Measurements from ENCODE around the gene LSM12.
A peak's percentile ranks its signal among the peaks of the same experiment; 100 is the strongest.
"Not testable (repeated sequence)": the region's sequence is repeated elsewhere in the genome, so short reads cannot be mapped to it uniquely, and the experiment has no call there.

Gene LSM12

GRCh38 chr17:44024853-44025252 is 41.6 kb downstream of the LSM12 start:
- no peak for TF ChIP-seq TAF1 (IDR thresholded peaks at IDR 0.05; ENCODE audit: borderline replicate concordance, low read depth, low read length)
- TF ChIP-seq POLR2A (IDR thresholded peaks at IDR 0.05; ENCODE audit: low read depth, low read length) = no peak
- TF ChIP-seq POLR2AphosphoS5 (IDR thresholded peaks at IDR 0.05; ENCODE audit: low read depth, low read length) = no peak
- DNase-seq (ENCODE audit: insufficient read length) (no peak), FAIRE-seq (no peak)

DNA sequence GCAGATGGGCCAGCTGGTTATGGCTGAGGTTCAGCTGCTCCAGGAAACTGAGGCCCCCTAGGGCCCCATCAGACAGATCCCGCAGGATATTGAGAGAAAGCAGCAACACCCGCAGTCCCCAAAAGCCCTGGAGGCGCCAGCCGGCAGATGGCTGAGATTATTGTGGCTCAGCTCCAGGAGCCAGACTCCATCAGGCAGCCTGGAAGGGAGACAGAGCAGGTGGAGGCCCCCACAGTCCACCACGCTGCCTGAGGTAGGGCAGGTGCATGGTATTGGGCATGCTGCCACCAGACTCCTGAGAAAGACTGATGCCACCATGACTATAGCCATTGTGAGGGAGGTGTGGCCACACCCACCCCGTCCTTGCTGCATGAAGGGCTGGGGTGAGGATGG is 42.2 kb downstream of the LSM12 start:
- TF ChIP-seq POLR2A (IDR thresholded peaks at IDR 0.05; ENCODE audit: low read depth, low read length) = no peak
- no peak for TF ChIP-seq POLR2AphosphoS5 (IDR thresholded peaks at IDR 0.05; ENCODE audit: low read depth, low read length)
- TF ChIP-seq TAF1 (IDR thresholded peaks at IDR 0.05; ENCODE audit: borderline replicate concordance, low read depth, low read length) = no peak
- no peak for DNase-seq (ENCODE audit: insufficient read length)
- FAIRE-seq = no peak

GRCh38 chr17:44023545-44024270 is 42.8 kb downstream of the LSM12 start:
- DNase-seq (ENCODE audit: insufficient read length) (no peak), FAIRE-seq (no peak)
- no peak for TF ChIP-seq TAF1 (IDR thresholded peaks at IDR 0.05; ENCODE audit: borderline replicate concordance, low read depth, low read length)

GRCh38 chr17:44022246-44022645 is 44.2 kb downstream of the LSM12 start:
- FAIRE-seq (no peak), DNase-seq (ENCODE audit: insufficient read length) (no peak)
- TF ChIP-seq TAF1 (IDR thresholded peaks at IDR 0.05; ENCODE audit: borderline replicate concordance, low read depth, low read length) (no peak), POLR2A (IDR thresholded peaks at IDR 0.05; ENCODE audit: low read depth, low read length) (no peak), POLR2AphosphoS5 (IDR thresholded peaks at IDR 0.05; ENCODE audit: low read depth, low read length) (no peak)

DNA sequence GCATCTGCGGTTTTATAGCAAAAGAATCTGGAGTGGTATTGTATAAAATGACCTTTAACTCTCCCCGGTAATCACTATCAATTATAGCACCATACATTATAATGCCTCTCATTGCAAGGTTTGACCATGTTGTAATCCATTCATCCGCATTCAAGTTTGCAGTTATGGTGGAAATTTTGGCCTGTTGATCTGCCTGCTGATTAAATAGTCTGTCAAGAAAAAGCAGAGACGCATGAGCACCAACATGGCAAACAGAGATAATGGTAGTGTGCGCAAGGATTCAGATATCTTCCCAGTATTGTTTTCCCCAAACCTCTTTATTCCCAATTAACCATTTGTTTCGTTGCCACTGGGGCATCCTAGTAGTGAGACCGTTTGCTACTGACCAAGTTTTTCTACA is 45.2 kb downstream of the LSM12 start:
- not testable (repeated sequence) for DNase-seq (ENCODE audit: insufficient read length); FAIRE-seq

GRCh38 chr17:44014437-44015172 is 51.9 kb downstream of the LSM12 start, which contains the start of gene TMEM101:
TMEM101 (minus strand) TSS chr17:44014963; CDS start chr17:44014952, 11 bp downstream.
- peak; percentile 95 for DNase-seq (ENCODE audit: insufficient read length)
- peak; percentile 94 for FAIRE-seq
- TF ChIP-seq POLR2AphosphoS5 (IDR thresholded peaks at IDR 0.05; ENCODE audit: low read depth, low read length) (peak; percentile 83), TAF1 (IDR thresholded peaks at IDR 0.05; ENCODE audit: borderline replicate concordance, low read depth, low read length) (no peak; the same call in 1 of the 2 replicates), POLR2A (IDR thresholded peaks at IDR 0.05; ENCODE audit: low read depth, low read length) (peak; percentile 85; the same call in 1 of the 2 replicates)

DNA sequence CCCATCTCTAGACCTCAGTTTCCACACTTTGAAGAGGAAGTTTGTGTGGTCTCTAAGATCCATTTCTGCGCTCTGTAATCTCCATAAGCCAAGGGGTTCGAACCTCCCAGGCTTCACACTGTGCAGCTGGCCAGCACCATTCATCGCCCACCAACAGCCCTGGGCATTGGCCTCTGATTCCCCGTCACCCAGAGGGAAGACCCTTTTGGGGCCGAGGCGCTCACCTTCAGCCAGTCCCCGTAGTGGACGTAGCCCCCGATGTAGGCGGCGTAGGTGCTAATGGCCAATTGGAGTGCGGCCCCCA is 52.4 kb downstream of the LSM12 start:
- TF ChIP-seq POLR2AphosphoS5 (IDR thresholded peaks at IDR 0.05; ENCODE audit: low read depth, low read length) (no peak), POLR2A (IDR thresholded peaks at IDR 0.05; ENCODE audit: low read depth, low read length) (no peak), TAF1 (IDR thresholded peaks at IDR 0.05; ENCODE audit: borderline replicate concordance, low read depth, low read length) (no peak)
- FAIRE-seq = peak; percentile 33
- no peak for DNase-seq (ENCODE audit: insufficient read length)

DNA sequence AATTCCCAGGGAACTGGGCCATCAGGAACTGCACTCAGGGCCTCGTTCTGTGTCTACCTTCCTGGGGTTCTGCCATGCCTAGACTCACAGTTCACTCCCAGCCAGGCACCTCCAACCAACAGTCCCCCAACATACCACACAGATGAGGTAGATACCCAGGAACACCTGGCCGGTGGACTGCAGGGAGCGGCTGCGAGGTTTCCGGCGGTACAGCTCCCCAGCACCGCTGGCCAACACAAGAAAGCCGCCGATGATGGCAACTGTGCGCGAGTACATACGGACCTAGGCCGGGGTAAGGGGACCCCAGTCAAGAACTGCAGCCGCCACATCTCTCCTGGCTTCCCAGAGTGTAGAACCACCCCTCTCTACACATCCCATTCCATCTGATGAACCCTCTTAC is 53.6 kb downstream of the LSM12 start:
- no peak for TF ChIP-seq TAF1 (IDR thresholded peaks at IDR 0.05; ENCODE audit: borderline replicate concordance, low read depth, low read length)
- TF ChIP-seq POLR2A (IDR thresholded peaks at IDR 0.05; ENCODE audit: low read depth, low read length) = no peak
- no peak for TF ChIP-seq POLR2AphosphoS5 (IDR thresholded peaks at IDR 0.05; ENCODE audit: low read depth, low read length)

DNA sequence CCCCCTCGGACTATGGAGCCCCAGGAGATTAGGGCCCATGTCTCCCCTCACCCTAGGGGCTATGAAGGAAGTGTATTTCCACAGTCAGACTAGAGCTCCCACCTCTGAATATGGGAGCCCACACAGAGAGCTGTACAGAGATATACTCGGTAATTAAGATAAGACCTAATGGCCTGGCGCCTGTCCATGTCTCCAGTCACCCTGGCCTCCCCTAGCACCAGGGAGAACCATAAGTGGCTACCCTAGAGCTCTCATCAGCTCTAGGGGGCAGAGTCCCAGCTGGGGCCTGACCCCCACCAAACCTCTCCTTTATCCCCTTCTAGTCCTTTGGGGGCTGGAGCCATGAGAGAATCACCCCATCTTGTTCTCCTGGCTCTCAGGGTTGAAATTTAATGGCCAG is 54.1 kb downstream of the LSM12 start:
- TF ChIP-seq TAF1 (IDR thresholded peaks at IDR 0.05; ENCODE audit: borderline replicate concordance, low read depth, low read length) (no peak), POLR2AphosphoS5 (IDR thresholded peaks at IDR 0.05; ENCODE audit: low read depth, low read length) (no peak), POLR2A (IDR thresholded peaks at IDR 0.05; ENCODE audit: low read depth, low read length) (no peak)
- DNase-seq (ENCODE audit: insufficient read length) (no peak), FAIRE-seq (no peak)

More for the DNA sequence above, 53.6 kb downstream of the LSM12 start:
- DNase-seq (ENCODE audit: insufficient read length) (no peak), FAIRE-seq (no peak)

GRCh38 chr17:44011876-44012275 is 54.6 kb downstream of the LSM12 start:
- FAIRE-seq (no peak), DNase-seq (ENCODE audit: insufficient read length) (no peak)
- TF ChIP-seq POLR2AphosphoS5 (IDR thresholded peaks at IDR 0.05; ENCODE audit: low read depth, low read length) = no peak
- TF ChIP-seq TAF1 (IDR thresholded peaks at IDR 0.05; ENCODE audit: borderline replicate concordance, low read depth, low read length) = no peak
- no peak for TF ChIP-seq POLR2A (IDR thresholded peaks at IDR 0.05; ENCODE audit: low read depth, low read length)

DNA sequence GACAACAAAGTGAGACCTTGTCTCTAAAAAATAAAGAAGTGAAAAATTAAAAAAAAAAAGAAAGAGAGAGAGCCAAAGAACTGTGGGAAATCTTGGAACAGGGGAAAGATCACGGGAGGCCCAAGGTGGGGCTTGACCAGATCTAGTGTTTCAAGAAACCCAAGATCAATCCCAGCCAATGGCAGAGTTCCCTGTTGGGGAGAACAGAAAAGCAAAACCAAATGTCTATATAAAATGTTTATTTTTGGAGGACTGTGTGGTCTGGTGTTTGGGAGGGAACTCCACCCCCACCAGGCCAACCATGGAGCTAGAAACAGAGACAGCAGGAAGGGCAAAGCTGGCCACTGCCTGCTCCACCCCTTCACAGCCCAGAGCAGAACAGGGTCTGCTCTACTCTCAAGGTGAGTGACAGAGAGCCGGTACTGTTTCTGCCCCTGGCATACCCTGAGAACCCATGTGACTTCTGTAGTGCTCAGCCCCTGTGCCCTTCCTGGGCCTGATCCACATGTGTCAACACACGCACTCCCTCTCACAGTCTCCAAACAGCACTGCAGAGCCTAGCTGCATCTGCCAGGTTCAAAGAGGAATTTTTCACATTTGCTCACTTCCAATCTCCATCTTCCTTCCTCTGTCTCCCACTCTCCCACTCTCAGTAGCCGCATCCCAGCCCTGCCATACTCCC is 55.4 kb downstream of the LSM12 start:
- TF ChIP-seq POLR2A (IDR thresholded peaks at IDR 0.05; ENCODE audit: low read depth, low read length) (no peak), TAF1 (IDR thresholded peaks at IDR 0.05; ENCODE audit: borderline replicate concordance, low read depth, low read length) (no peak), POLR2AphosphoS5 (IDR thresholded peaks at IDR 0.05; ENCODE audit: low read depth, low read length) (no peak)
- FAIRE-seq (no peak), DNase-seq (ENCODE audit: insufficient read length) (no peak)
